CD14-positive monocyte (primary cell): ENCODE results near the gene PKN3. TPM values are rescaled to one million over a fixed set of nuclear protein-coding genes. Genes with fewer than 3 reads are reported as not detected.

Experiments
- DNase-seq, 3 donors: peaks; one replicate each; pipeline ENCODE4 v3.0.0-alpha.2; 2011 to 2022
- H2AFZ ChIP-seq: 2 replicates; pipeline ENCODE4 v1.6.0; 2012; ENCODE audit warnings: mild to moderate bottlenecking, low read depth, low read length, inconsistent platforms; ENCODE audit not compliant: insufficient read depth, poor library complexity, severe bottlenecking
- H3K27ac ChIP-seq, 2 donors: 1 replicate in 1 of 2; 2 replicates in 1 of 2; pipeline ENCODE4 v1.5.1; 2012 to 2013; ENCODE audit warnings: low read length in 2 of 2, control low read depth in 1 of 2, inconsistent platforms in 1 of 2, low read depth in 1 of 2, mild to moderate bottlenecking in 1 of 2
- H3K27me3 ChIP-seq, 2 donors: one replicate each; pipeline versions ENCODE4 v1.6.0 to v1.6.1; 2011 to 2013; ENCODE audit warnings: low read length in 2 of 2; ENCODE audit not compliant: control insufficient read depth in 2 of 2, insufficient read depth in 2 of 2
- H3K36me3 ChIP-seq, 2 donors: replicated peaks in 1 of 2; 1 replicate in 1 of 2; 2 replicates in 1 of 2; pipeline versions ENCODE4 v1.5.1 to v1.6.1; 2012 to 2013; ENCODE audit warnings: low read length in 2 of 2, control low read depth in 1 of 2, inconsistent platforms in 1 of 2, mild to moderate bottlenecking in 1 of 2; ENCODE audit not compliant: insufficient read depth in 2 of 2, control insufficient read depth in 1 of 2
- H3K4me1 ChIP-seq, 2 donors: 1 replicate in 1 of 2; 2 replicates in 1 of 2; pipeline versions ENCODE4 v1.5.1 to v1.6.1; 2012 to 2013; ENCODE audit warnings: low read length in 2 of 2, control low read depth in 1 of 2, inconsistent platforms in 1 of 2, mild to moderate bottlenecking in 1 of 2, moderate library complexity in 1 of 2; ENCODE audit not compliant: insufficient read depth in 2 of 2, control insufficient read depth in 1 of 2
- H3K4me2 ChIP-seq: replicated peaks from 2 replicates; pipeline ENCODE3; 2012; ENCODE audit warnings: low read length, moderate library complexity, mild to moderate bottlenecking; ENCODE audit not compliant: poor library complexity, severe bottlenecking; ENCODE audit errors: extremely low read depth
- H3K4me3 ChIP-seq, 3 experiments: fragments of 200-600 bp in 1 of 3; sonication (generic) in 1 of 3; replicated peaks in 1 of 3; 1 replicate in 2 of 3; 2 replicates in 1 of 3; pipeline ENCODE4 v1.5.1; 2011 to 2013; ENCODE audit warnings: low read length in 3 of 3, mild to moderate bottlenecking in 3 of 3, control low read depth in 2 of 3, low read depth in 2 of 3, inconsistent platforms in 1 of 3, moderate library complexity in 1 of 3
- H3K79me2 ChIP-seq: 2 replicates; pipeline ENCODE4 v1.6.0; 2012; ENCODE audit warnings: mild to moderate bottlenecking, control low read depth, inconsistent platforms, low read length, moderate library complexity; ENCODE audit not compliant: insufficient read depth
- H3K9ac ChIP-seq: 2 replicates; pipeline ENCODE4 v1.6.0; 2017; ENCODE audit warnings: low read length, mild to moderate bottlenecking; ENCODE audit not compliant: insufficient read depth, poor library complexity, severe bottlenecking
- H3K9me3 ChIP-seq, 2 donors: replicated peaks in 1 of 2; 1 replicate in 1 of 2; 2 replicates in 1 of 2; pipeline versions ENCODE4 v1.5.1 to v1.6.1; 2012 to 2013; ENCODE audit warnings: low read length in 2 of 2, control low read depth in 1 of 2; ENCODE audit not compliant: control insufficient read depth in 1 of 2, insufficient read depth in 1 of 2
- H4K20me1 ChIP-seq: 2 replicates; pipeline ENCODE4 v1.6.0; 2012; ENCODE audit warnings: mild to moderate bottlenecking, low read length, control low read depth, moderate library complexity; ENCODE audit not compliant: insufficient read depth
- H3K27ac Mint-ChIP-seq, 7 donors: one replicate each; pipeline ENCODE4 v1.8.0; 2020; ENCODE audit warnings: mild to moderate bottlenecking in 7 of 7, mixed read lengths in 7 of 7, moderate library complexity in 6 of 7, inconsistent platforms in 2 of 7
- H3K27me3 Mint-ChIP-seq, 3 donors: one replicate each; pipeline ENCODE4 v1.8.0; 2021 to 2022; ENCODE audit warnings: low read depth in 3 of 3, mild to moderate bottlenecking in 3 of 3, mixed read lengths in 3 of 3, moderate library complexity in 3 of 3, inconsistent platforms in 1 of 3
- H3K36me3 Mint-ChIP-seq, 2 donors: one replicate each; pipeline ENCODE4 v1.8.0; 2020; ENCODE audit warnings: mixed read lengths in 2 of 2, inconsistent platforms in 1 of 2, mild to moderate bottlenecking in 1 of 2
- H3K4me1 Mint-ChIP-seq: one replicate; pipeline ENCODE4 v1.8.0; 2020; ENCODE audit warnings: mild to moderate bottlenecking, mixed read lengths
- H3K4me3 Mint-ChIP-seq, 2 donors: one replicate each; pipeline ENCODE4 v1.8.0; 2020; ENCODE audit warnings: mild to moderate bottlenecking in 2 of 2, mixed read lengths in 2 of 2, moderate library complexity in 1 of 2
- H3K9me3 Mint-ChIP-seq, 7 donors: one replicate each; pipeline ENCODE4 v1.8.0; 2020 to 2022; ENCODE audit warnings: mixed read lengths in 7 of 7, mild to moderate bottlenecking in 6 of 7, moderate library complexity in 6 of 7, inconsistent platforms in 2 of 7
- WGBS: methylation state at CpG from one replicate; pipeline ENCODE4 v1.1.5; 2013; ENCODE audit warnings: missing lambda C conversion rate; ENCODE audit not compliant: insufficient coverage; 5-methylcytosine and 5-hydroxymethylcytosine counted together
- intact Hi-C, 2 donors: fragments of 100-400 bp; cut with micrococcal nuclease; formaldehyde crosslinking; loops; one replicate each; pipeline versions ENCODE4 v1.15.0 to v1.15.1; 2023
- polyA plus RNA-seq, 3 donors: library from polyadenylated mRNA; depleted of rRNA in 1 of 3; unstranded in 2 of 3; stranded (reverse) in 1 of 3; fragments of 300-500 nt in 2 of 3; fragments of >200 nt in 1 of 3; fragmentation: Illumina TruSeq in 2 of 3; gene quantifications; 1 replicate in 2 of 3; 2 replicates in 1 of 3; pipeline ENCODE4 v1.2.3, GENCODE V29; 2012 to 2021
- TF ChIP-seq, protein P1 (sequence below): fragments of 200-600 bp; IDR thresholded peaks from one replicate; pipeline ENCODE4 v1.8.0; 2022; ENCODE audit warnings: antibody characterized with exemption, mild to moderate bottlenecking

The PKN3 gene
- polyA plus RNA-seq, 3 donors = 0.11 to 0.49 (median 0.27) TPM

DNA sequence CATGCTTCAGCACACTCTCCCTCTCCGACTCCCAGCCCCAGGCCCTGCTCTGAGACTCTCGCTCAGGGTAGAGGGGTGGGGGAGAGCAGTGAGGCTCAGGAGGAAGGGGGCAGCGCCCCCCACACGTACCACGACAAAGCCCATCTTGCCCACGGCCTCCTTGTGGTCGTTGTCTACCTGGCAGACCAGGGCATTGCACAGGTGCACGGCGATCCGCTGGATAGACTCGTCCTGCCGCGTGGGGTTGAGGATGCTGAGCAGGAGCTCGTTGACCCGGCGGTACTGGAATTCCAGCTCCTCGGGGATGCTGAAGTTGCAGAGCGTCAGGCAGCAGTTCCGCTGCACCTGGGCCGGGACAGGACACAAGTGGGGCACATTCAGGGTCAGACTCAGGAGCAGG is 40.1 kb downstream of the PKN3 start:
- H3K27me3 ChIP-seq = no peaks in the 10 kb centered on the region
- no peak overlapping the region for H2AFZ ChIP-seq
- no peak overlapping the region for H3K27ac ChIP-seq
- no peaks in the 10 kb centered on the region for H3K79me2 ChIP-seq
- H4K20me1 ChIP-seq = no peaks in the 10 kb centered on the region
- Mint-ChIP-seq H3K4me3 (no peak overlapping the region), H3K9me3 (peaks cover 0 to 2% (median 0%) of the 10 kb centered on the region in 7 donors), H3K27ac (peak overlapping the region in 1 of 7 donors; percentile 50), H3K4me1 (no peaks in the 10 kb centered on the region), H3K27me3 (peaks cover 0 to 3% (median 1%) of the 10 kb centered on the region in 3 donors), H3K36me3 (peaks cover 22 to 39% of the 10 kb centered on the region in 2 donors)
- 98% methylated on average over 17 of the region's 20 CpGs for WGBS
- H3K36me3 ChIP-seq = peaks cover 18 to 25% of the 10 kb centered on the region in 2 donors
- H3K4me1 ChIP-seq = no peaks in the 10 kb centered on the region
- H3K4me2 ChIP-seq = no peak overlapping the region
- TF ChIP-seq, protein P1, sequence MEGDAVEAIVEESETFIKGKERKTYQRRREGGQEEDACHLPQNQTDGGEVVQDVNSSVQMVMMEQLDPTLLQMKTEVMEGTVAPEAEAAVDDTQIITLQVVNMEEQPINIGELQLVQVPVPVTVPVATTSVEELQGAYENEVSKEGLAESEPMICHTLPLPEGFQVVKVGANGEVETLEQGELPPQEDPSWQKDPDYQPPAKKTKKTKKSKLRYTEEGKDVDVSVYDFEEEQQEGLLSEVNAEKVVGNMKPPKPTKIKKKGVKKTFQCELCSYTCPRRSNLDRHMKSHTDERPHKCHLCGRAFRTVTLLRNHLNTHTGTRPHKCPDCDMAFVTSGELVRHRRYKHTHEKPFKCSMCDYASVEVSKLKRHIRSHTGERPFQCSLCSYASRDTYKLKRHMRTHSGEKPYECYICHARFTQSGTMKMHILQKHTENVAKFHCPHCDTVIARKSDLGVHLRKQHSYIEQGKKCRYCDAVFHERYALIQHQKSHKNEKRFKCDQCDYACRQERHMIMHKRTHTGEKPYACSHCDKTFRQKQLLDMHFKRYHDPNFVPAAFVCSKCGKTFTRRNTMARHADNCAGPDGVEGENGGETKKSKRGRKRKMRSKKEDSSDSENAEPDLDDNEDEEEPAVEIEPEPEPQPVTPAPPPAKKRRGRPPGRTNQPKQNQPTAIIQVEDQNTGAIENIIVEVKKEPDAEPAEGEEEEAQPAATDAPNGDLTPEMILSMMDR = no peak
- intact Hi-C loops = loop anchor here in 1 of 2 donors (10.0 kb wide), 1 partner anchor 62 kb away; no protein-coding TSS in a partner anchor
- no peak for DNase-seq
- no peak overlapping the region for H3K4me3 ChIP-seq
- no peaks in the 10 kb centered on the region for H3K9me3 ChIP-seq
- no peak overlapping the region for H3K9ac ChIP-seq

DNA sequence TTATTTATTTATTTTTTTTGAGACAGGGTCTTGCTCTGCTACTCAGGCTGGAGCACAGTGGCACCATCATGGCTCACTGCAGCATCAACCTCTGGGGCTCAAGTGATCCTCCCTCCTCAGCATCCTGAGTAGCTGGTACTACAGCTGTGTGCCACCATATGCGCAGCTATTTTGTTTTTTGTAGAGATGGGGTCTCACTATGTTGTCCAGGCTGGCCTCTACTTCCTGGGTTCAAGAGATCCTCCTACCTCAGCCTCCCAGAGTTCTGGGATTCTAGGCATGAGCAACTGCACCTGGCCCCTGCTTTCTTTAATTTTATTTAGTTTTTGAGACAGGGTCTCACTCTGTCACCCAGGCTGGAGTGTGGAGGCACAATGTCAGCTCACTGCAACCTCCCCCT is 41.1 kb downstream of the PKN3 start:
- DNase-seq = no peak
- Histone ChIP-seq H3K4me1 (no peaks in the 10 kb centered on the region), H3K4me2 (no peak overlapping the region), H3K79me2 (no peaks in the 10 kb centered on the region), H4K20me1 (no peaks in the 10 kb centered on the region), H2AFZ (no peak overlapping the region), H3K9ac (no peak overlapping the region), H3K36me3 (peaks cover 21 to 29% of the 10 kb centered on the region in 2 donors), H3K27me3 (no peaks in the 10 kb centered on the region), H3K27ac (no peak overlapping the region), H3K9me3 (no peaks in the 10 kb centered on the region), H3K4me3 (no peak overlapping the region)
- Mint-ChIP-seq H3K4me3 (no peak overlapping the region), H3K36me3 (peaks cover 25 to 38% of the 10 kb centered on the region in 2 donors), H3K27ac (no peak overlapping the region), H3K27me3 (peaks cover 0 to 2% (median 1%) of the 10 kb centered on the region in 3 donors), H3K4me1 (no peaks in the 10 kb centered on the region), H3K9me3 (peaks cover 0 to 2% (median 0%) of the 10 kb centered on the region in 7 donors)
- intact Hi-C loops = loop anchor here in 1 of 2 donors (10.0 kb wide), 1 partner anchor 61 kb away; no protein-coding TSS in a partner anchor
- no CpG with 5 or more reads among the region's 1 CpG for WGBS
- TF ChIP-seq, protein P1 = no peak
